Measurements from ENCODE around the gene ANKRD55. TPM values are rescaled to one million over a fixed set of nuclear protein-coding genes. Genes with fewer than 3 reads are reported as not detected.

Gene ANKRD55
- total and polyA plus RNA-seq, 2 donors (not counting 1 experiment from before 2014, with no cell fraction given) = not detected

DNA sequence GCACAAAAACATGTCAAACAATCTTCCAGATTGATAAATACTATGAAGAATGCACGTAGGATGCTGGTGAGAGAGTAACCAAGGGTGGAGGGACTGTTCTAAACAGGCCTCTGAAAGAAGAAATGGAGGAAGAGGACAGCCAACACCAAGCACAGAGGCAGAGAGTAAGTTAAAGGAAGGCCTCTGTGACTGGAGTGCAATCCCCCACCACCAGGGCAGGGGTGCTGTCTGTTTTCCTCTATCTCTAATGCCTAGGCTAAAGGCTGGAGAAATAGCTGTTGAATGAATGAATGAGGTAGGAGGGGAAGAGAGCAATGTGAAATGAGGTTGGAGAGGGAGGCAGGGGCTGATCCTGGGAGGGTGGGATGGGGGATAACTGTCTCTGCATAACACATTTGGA, 88.9 kb downstream of the ANKRD55 start:
- no peaks in the 10 kb centered on the region for H4K20me1 ChIP-seq (ENCODE audit: control insufficient read depth, extremely low read depth, insufficient read depth, low read length)
- no peaks in the 10 kb centered on the region for H3K36me3 ChIP-seq (ENCODE audit: control insufficient read depth, insufficient read depth, low read length)
- H3K27me3 ChIP-seq (ENCODE audit: control insufficient read depth, insufficient read depth, low read length) = no peaks in the 10 kb centered on the region
- H3K4me3 ChIP-seq (replicated peaks in 1 of 4; ENCODE audit: control extremely low read depth in 1 of 4, insufficient read depth in 1 of 4, low read depth in 3 of 4, low read length in 4 of 4) = no peak overlapping the region
- no peak for DNase-seq (ENCODE audit: low read depth in 2 of 2)
- no peaks in the 10 kb centered on the region for H3K79me2 ChIP-seq (ENCODE audit: control insufficient read depth, insufficient read depth, low read length)
- no peak overlapping the region for H3K27ac ChIP-seq (ENCODE audit: insufficient read depth, low read length)
- H3K4me1 ChIP-seq (ENCODE audit: control insufficient read depth, extremely low read depth, insufficient read depth, low read length) = no peaks in the 10 kb centered on the region
- TF ChIP-seq EZH2 (IDR thresholded peaks at IDR 0.05; ENCODE audit: low read length, missing control alignments) = no peak
- TF ChIP-seq, protein P1, sequence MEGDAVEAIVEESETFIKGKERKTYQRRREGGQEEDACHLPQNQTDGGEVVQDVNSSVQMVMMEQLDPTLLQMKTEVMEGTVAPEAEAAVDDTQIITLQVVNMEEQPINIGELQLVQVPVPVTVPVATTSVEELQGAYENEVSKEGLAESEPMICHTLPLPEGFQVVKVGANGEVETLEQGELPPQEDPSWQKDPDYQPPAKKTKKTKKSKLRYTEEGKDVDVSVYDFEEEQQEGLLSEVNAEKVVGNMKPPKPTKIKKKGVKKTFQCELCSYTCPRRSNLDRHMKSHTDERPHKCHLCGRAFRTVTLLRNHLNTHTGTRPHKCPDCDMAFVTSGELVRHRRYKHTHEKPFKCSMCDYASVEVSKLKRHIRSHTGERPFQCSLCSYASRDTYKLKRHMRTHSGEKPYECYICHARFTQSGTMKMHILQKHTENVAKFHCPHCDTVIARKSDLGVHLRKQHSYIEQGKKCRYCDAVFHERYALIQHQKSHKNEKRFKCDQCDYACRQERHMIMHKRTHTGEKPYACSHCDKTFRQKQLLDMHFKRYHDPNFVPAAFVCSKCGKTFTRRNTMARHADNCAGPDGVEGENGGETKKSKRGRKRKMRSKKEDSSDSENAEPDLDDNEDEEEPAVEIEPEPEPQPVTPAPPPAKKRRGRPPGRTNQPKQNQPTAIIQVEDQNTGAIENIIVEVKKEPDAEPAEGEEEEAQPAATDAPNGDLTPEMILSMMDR (conservative IDR thresholded peaks at IDR 0.05 in 1 of 2, IDR thresholded peaks at IDR 0.05 in 1 of 2; ENCODE audit: low read depth in 1 of 2, low read length in 2 of 2) = no peak
- no peak overlapping the region for H2AFZ ChIP-seq (ENCODE audit: low read length)
- H3K4me2 ChIP-seq (ENCODE audit: extremely low read depth, insufficient read depth, low read length) = no peak overlapping the region
- no peaks in the 10 kb centered on the region for H3K9me3 ChIP-seq (ENCODE audit: control insufficient read depth, insufficient read depth, low read depth, low read length)
- no peak overlapping the region for H3K9ac ChIP-seq (ENCODE audit: insufficient read depth, low read length)

DNA sequence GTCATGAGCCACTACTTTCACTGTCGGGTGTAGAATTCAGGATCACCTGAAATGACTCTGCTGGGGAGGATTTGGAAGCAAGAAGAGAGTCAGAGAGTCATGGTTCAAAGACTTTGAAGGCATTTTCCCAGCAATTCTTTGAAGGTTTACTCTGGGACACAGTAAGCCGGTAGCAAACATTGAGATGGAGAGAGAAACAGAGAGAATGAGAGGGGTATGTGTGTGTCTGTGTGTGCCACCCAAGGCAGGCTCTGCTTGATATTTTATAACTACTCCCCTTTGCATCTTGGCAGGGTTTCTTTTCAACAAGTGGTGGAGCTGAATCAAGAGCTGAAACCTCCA, 89.8 kb downstream of the ANKRD55 start:
- no peaks in the 10 kb centered on the region for H3K79me2 ChIP-seq (ENCODE audit: control insufficient read depth, insufficient read depth, low read length)
- no peak overlapping the region for H3K9ac ChIP-seq (ENCODE audit: insufficient read depth, low read length)
- H3K4me1 ChIP-seq (ENCODE audit: control insufficient read depth, extremely low read depth, insufficient read depth, low read length) = no peaks in the 10 kb centered on the region
- no peak for DNase-seq (ENCODE audit: low read depth in 2 of 2)
- no peak for TF ChIP-seq EZH2 (IDR thresholded peaks at IDR 0.05; ENCODE audit: low read length, missing control alignments)
- TF ChIP-seq, protein P1 (conservative IDR thresholded peaks at IDR 0.05 in 1 of 2, IDR thresholded peaks at IDR 0.05 in 1 of 2; ENCODE audit: low read depth in 1 of 2, low read length in 2 of 2) = no peak
- no peaks in the 10 kb centered on the region for H3K36me3 ChIP-seq (ENCODE audit: control insufficient read depth, insufficient read depth, low read length)
- H3K4me3 ChIP-seq (replicated peaks in 1 of 4; ENCODE audit: control extremely low read depth in 1 of 4, insufficient read depth in 1 of 4, low read depth in 3 of 4, low read length in 4 of 4) = no peak overlapping the region
- H3K9me3 ChIP-seq (ENCODE audit: control insufficient read depth, insufficient read depth, low read depth, low read length) = no peaks in the 10 kb centered on the region
- no peaks in the 10 kb centered on the region for H3K27me3 ChIP-seq (ENCODE audit: control insufficient read depth, insufficient read depth, low read length)
- H3K27ac ChIP-seq (ENCODE audit: insufficient read depth, low read length) = no peak overlapping the region
- no peak overlapping the region for H3K4me2 ChIP-seq (ENCODE audit: extremely low read depth, insufficient read depth, low read length)
- H4K20me1 ChIP-seq (ENCODE audit: control insufficient read depth, extremely low read depth, insufficient read depth, low read length) = no peaks in the 10 kb centered on the region
- no peak overlapping the region for H2AFZ ChIP-seq (ENCODE audit: low read length)

DNA sequence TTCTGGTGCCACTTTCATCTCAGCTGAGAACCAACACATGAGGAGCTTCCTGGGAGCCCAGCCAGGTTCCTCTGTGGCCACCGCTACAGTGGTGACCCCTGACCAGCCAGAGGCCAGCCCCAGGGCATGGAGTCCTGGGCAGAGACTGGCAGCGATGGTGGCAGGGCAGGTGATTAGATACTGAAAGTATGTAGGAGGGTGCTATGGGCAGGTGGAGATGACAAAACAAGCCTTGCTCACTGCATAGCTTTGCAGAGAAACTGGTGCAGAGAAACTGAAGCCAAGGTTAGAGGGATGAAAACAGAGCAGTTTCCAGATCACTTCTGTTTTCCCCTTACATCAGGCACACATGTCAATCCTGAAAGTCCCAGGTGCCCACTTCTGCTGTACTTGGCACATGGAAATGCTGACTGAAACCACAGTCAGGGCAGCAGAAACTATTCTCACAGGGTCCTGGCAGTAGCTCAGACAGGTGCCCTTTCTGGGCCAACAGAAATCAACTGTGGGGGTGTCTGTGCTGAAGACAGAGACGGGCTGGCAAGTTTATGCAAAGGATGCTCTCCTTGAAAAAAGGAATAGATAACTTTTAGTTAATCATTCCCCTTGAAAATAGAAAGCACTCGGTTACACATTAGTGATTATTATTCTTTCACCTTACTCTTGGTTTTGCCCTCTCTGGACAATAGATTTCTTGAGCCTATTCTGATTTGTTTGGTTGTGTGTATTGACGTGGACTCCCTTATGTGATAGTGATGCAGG, 90.3 kb downstream of the ANKRD55 start:
- H3K27me3 ChIP-seq (ENCODE audit: control insufficient read depth, insufficient read depth, low read length) = no peaks in the 10 kb centered on the region
- no peak overlapping the region for H2AFZ ChIP-seq (ENCODE audit: low read length)
- TF ChIP-seq, protein P1 (conservative IDR thresholded peaks at IDR 0.05 in 1 of 2, IDR thresholded peaks at IDR 0.05 in 1 of 2; ENCODE audit: low read depth in 1 of 2, low read length in 2 of 2) = no peak
- TF ChIP-seq EZH2 (IDR thresholded peaks at IDR 0.05; ENCODE audit: low read length, missing control alignments) = no peak
- no peak overlapping the region for H3K4me3 ChIP-seq (replicated peaks in 1 of 4; ENCODE audit: control extremely low read depth in 1 of 4, insufficient read depth in 1 of 4, low read depth in 3 of 4, low read length in 4 of 4)
- no peak overlapping the region for H3K9ac ChIP-seq (ENCODE audit: insufficient read depth, low read length)
- no peaks in the 10 kb centered on the region for H3K4me1 ChIP-seq (ENCODE audit: control insufficient read depth, extremely low read depth, insufficient read depth, low read length)
- H3K9me3 ChIP-seq (ENCODE audit: control insufficient read depth, insufficient read depth, low read depth, low read length) = no peaks in the 10 kb centered on the region
- H3K27ac ChIP-seq (ENCODE audit: insufficient read depth, low read length) = no peak overlapping the region
- DNase-seq (ENCODE audit: low read depth in 2 of 2) = no peak
- H4K20me1 ChIP-seq (ENCODE audit: control insufficient read depth, extremely low read depth, insufficient read depth, low read length) = no peaks in the 10 kb centered on the region
- H3K4me2 ChIP-seq (ENCODE audit: extremely low read depth, insufficient read depth, low read length) = no peak overlapping the region
- no peaks in the 10 kb centered on the region for H3K36me3 ChIP-seq (ENCODE audit: control insufficient read depth, insufficient read depth, low read length)
- H3K79me2 ChIP-seq (ENCODE audit: control insufficient read depth, insufficient read depth, low read length) = no peaks in the 10 kb centered on the region

All from fibroblast of lung (primary cell).